HG03558 (cell line): ENCODE results near the gene ASIC4.

ENCODE experiments used
- ATAC-seq: cut with Tn5 transposase; IDR thresholded peaks from one replicate; pipeline ENCODE4 v1.9.1; 2021; ENCODE audit warnings: moderate number of reproducible peaks; ENCODE audit not compliant: unreplicated experiment; ENCODE audit errors: extremely low read depth

Gene ASIC4

GRCh38 chr2:219578811-219579613 lies 64.7 kb downstream of the ASIC4 start:
- ATAC-seq = no peak

DNA sequence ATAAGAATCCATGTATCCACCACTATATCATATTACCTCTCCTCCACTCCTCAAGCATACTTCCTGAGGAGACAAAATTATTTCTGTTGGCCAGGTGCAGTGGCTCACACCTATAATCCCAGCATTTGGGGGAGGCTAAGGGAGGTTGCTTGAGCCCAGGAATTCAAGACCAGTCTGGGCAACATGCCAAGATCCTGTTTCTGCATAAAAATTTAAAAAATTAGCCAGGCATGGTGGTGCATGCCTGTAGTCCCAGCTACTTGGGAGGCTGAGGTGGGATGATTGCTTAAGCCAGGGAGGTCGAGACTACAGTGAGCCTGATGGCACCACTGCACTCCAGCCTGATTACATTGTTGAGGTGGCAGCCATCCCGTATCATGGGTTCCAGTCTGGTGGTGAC lies 67.1 kb downstream of the ASIC4 start:
- no peak for ATAC-seq
